Measurements from ENCODE around the gene PSMB5. TPM values are rescaled to one million over a fixed set of nuclear protein-coding genes. Genes with fewer than 3 reads are reported as not detected.

The PSMB5 gene
- total and polyA plus RNA-seq, 2 of the 13 experiments (the other 11 are each of a cell fraction or from before 2014, with no cell fraction given), result 705 to 871 TPM

DNA sequence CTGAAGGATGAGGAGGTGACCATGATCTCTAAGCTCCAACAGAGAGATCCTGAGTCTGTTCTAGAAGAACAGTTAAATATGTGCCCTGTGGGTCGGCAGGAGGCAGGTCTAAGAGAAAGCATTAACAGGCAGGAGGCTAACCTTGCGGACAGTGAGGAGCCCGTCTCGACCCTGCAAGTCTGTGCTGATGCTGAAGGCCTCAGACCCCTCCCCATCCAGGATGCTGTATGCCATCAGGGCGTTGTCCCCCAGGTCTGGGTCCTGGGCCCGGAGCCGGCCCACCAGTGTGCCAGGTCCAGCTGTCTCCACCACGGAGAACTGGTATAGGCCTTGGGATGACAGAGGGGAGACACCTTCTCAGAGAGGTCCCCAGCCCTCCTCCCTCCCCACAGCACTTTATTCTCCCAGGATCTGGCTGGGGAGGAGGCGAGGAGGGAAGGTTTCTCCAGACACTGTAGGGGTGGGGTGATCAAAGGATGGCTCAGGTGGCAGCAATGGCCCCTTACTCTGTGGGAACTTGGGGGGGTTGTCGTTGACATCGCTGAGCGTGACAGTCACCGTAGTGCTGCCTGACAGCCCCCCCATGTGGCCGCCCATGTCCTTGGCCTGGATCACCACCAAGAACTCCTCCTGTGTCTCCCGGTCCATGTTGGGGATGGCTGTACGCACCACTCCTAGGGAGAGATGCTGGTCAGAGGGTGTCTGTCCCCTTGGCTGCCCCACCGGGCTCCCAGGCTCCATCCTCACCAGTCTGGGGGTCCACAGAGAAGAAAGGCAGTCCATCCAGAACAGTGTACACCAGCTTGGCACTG is 19.5 kb upstream of the PSMB5 start (continued):
- TF ChIP-seq, protein P1, sequence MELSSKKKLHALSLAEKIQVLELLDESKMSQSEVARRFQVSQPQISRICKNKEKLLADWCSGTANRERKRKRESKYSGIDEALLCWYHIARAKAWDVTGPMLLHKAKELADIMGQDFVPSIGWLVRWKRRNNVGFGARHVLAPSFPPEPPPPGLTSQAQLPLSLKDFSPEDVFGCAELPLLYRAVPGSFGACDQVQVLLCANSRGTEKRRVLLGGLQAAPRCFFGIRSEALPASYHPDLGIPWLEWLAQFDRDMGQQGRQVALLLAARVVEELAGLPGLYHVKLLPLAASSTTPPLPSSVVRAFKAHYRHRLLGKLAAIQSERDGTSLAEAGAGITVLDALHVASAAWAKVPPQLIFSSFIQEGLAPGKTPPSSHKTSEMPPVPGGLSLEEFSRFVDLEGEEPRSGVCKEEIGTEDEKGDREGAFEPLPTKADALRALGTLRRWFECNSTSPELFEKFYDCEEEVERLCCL (CRISPR knock-in tag; IDR thresholded peaks at IDR 0.05; ENCODE audit: borderline replicate concordance), result no peak
- TF ChIP-seq ZNF772 (CRISPR knock-in tag; IDR thresholded peaks at IDR 0.05), result no peak
- no peak for TF ChIP-seq ZNF543 (CRISPR knock-in tag; IDR thresholded peaks at IDR 0.05)
- no peak for TF ChIP-seq ATAD3A (CRISPR knock-in tag; IDR thresholded peaks at IDR 0.05)
- TF ChIP-seq THAP11 (CRISPR knock-in tag; IDR thresholded peaks at IDR 0.05), result no peak
- no peak for TF ChIP-seq BCL6 (CRISPR knock-in tag; IDR thresholded peaks at IDR 0.05)
- TF ChIP-seq POLR2G (IDR thresholded peaks at IDR 0.05; ENCODE audit: low read depth, low read length), result no peak
- TF ChIP-seq, protein P2, sequence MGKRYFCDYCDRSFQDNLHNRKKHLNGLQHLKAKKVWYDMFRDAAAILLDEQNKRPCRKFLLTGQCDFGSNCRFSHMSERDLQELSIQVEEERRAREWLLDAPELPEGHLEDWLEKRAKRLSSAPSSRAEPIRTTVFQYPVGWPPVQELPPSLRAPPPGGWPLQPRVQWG (CRISPR knock-in tag; IDR thresholded peaks at IDR 0.05; ENCODE audit: borderline replicate concordance, low read depth), result no peak
- TF ChIP-seq GTF3A (CRISPR knock-in tag; conservative IDR thresholded peaks at IDR 0.05), result no peak
- no peak for TF ChIP-seq ETV5 (CRISPR knock-in tag; IDR thresholded peaks at IDR 0.05; ENCODE audit: borderline replicate concordance)
- TF ChIP-seq DNMT1 (CRISPR knock-in tag; IDR thresholded peaks at IDR 0.05), result no peak
- no peak for TF ChIP-seq SETDB1 (CRISPR knock-in tag; IDR thresholded peaks at IDR 0.05; ENCODE audit: borderline replicate concordance)
- TF ChIP-seq, protein P3, sequence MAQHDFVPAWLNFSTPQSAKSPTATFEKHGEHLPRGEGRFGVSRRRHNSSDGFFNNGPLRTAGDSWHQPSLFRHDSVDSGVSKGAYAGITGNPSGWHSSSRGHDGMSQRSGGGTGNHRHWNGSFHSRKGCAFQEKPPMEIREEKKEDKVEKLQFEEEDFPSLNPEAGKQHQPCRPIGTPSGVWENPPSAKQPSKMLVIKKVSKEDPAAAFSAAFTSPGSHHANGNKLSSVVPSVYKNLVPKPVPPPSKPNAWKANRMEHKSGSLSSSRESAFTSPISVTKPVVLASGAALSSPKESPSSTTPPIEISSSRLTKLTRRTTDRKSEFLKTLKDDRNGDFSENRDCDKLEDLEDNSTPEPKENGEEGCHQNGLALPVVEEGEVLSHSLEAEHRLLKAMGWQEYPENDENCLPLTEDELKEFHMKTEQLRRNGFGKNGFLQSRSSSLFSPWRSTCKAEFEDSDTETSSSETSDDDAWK (CRISPR knock-in tag; IDR thresholded peaks at IDR 0.05), result no peak
- TF ChIP-seq ZNF674 (CRISPR knock-in tag; IDR thresholded peaks at IDR 0.05; ENCODE audit: low read depth), result no peak
- TF ChIP-seq, protein P4, sequence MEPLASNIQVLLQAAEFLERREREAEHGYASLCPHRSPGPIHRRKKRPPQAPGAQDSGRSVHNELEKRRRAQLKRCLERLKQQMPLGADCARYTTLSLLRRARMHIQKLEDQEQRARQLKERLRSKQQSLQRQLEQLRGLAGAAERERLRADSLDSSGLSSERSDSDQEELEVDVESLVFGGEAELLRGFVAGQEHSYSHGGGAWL (CRISPR knock-in tag; IDR thresholded peaks at IDR 0.05), result 0 out of 2 replicates have a peak, but pooled peaks have one; percentile 12
- TF ChIP-seq ZNF878 (CRISPR knock-in tag; IDR thresholded peaks at IDR 0.05), result no peak
- no peak for TF ChIP-seq ZNF790 (CRISPR knock-in tag; IDR thresholded peaks at IDR 0.05; ENCODE audit: borderline replicate concordance)
- TF ChIP-seq, protein P5, sequence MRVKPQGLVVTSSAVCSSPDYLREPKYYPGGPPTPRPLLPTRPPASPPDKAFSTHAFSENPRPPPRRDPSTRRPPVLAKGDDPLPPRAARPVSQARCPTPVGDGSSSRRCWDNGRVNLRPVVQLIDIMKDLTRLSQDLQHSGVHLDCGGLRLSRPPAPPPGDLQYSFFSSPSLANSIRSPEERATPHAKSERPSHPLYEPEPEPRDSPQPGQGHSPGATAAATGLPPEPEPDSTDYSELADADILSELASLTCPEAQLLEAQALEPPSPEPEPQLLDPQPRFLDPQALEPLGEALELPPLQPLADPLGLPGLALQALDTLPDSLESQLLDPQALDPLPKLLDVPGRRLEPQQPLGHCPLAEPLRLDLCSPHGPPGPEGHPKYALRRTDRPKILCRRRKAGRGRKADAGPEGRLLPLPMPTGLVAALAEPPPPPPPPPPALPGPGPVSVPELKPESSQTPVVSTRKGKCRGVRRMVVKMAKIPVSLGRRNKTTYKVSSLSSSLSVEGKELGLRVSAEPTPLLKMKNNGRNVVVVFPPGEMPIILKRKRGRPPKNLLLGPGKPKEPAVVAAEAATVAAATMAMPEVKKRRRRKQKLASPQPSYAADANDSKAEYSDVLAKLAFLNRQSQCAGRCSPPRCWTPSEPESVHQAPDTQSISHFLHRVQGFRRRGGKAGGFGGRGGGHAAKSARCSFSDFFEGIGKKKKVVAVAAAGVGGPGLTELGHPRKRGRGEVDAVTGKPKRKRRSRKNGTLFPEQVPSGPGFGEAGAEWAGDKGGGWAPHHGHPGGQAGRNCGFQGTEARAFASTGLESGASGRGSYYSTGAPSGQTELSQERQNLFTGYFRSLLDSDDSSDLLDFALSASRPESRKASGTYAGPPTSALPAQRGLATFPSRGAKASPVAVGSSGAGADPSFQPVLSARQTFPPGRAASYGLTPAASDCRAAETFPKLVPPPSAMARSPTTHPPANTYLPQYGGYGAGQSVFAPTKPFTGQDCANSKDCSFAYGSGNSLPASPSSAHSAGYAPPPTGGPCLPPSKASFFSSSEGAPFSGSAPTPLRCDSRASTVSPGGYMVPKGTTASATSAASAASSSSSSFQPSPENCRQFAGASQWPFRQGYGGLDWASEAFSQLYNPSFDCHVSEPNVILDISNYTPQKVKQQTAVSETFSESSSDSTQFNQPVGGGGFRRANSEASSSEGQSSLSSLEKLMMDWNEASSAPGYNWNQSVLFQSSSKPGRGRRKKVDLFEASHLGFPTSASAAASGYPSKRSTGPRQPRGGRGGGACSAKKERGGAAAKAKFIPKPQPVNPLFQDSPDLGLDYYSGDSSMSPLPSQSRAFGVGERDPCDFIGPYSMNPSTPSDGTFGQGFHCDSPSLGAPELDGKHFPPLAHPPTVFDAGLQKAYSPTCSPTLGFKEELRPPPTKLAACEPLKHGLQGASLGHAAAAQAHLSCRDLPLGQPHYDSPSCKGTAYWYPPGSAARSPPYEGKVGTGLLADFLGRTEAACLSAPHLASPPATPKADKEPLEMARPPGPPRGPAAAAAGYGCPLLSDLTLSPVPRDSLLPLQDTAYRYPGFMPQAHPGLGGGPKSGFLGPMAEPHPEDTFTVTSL (CRISPR knock-in tag; IDR thresholded peaks at IDR 0.05; ENCODE audit: borderline replicate concordance), result no peak
- no peak for TF ChIP-seq ATF7-NPFF (CRISPR knock-in tag; IDR thresholded peaks at IDR 0.05; ENCODE audit: low read depth)
- TF ChIP-seq ZNF3 (CRISPR knock-in tag; IDR thresholded peaks at IDR 0.05), result no peak
- no peak for TF ChIP-seq REXO4 (CRISPR knock-in tag; IDR thresholded peaks at IDR 0.05; ENCODE audit: borderline replicate concordance)
